NCI-H1092 (cell line): ENCODE data around the gene FHIT.

Experiments
- DNase-seq: peaks from one replicate; lab custom pipeline; 2025; lab: John Stamatoyannopoulos, UW

Gene FHIT

GRCh38 chr3:61169621-61170251, 81.5 kb downstream of the FHIT start:
- no peak for DNase-seq

- DNase-seq, result no peak
These were observed 83.0 kb downstream of the FHIT start for GRCh38 chr3:61168286-61168685.

- DNase-seq, result no peak
These were observed 88.3 kb downstream of the FHIT start for GRCh38 chr3:61162965-61163364.

GRCh38 chr3:61158667-61159066, 92.6 kb downstream of the FHIT start:
- no peak for DNase-seq

- no peak for DNase-seq
These were observed 93.0 kb downstream of the FHIT start for GRCh38 chr3:61158216-61158615.

GRCh38 chr3:61157414-61157813, 93.8 kb downstream of the FHIT start:
- no peak for DNase-seq

- no peak for DNase-seq
These were observed 95.5 kb downstream of the FHIT start for GRCh38 chr3:61155701-61156292.

- DNase-seq, result no peak
These were observed 96.6 kb downstream of the FHIT start for GRCh38 chr3:61154457-61155198.

- no peak for DNase-seq
These were observed 99.2 kb downstream of the FHIT start for GRCh38 chr3:61152071-61152470.

GRCh38 chr3:61149236-61149635, 102.0 kb downstream of the FHIT start:
- DNase-seq, result no peak

- DNase-seq, result no peak
These were observed 105.0 kb downstream of the FHIT start for GRCh38 chr3:61146010-61146890.

GRCh38 chr3:61141697-61142096, 109.6 kb downstream of the FHIT start:
- DNase-seq, result no peak

GRCh38 chr3:61141227-61141626, 110.0 kb downstream of the FHIT start:
- no peak for DNase-seq

GRCh38 chr3:61139686-61140085, 111.6 kb downstream of the FHIT start:
- DNase-seq, result no peak

GRCh38 chr3:61138401-61138800, 112.9 kb downstream of the FHIT start:
- DNase-seq, result no peak

GRCh38 chr3:61136191-61136590, 115.1 kb downstream of the FHIT start:
- no peak for DNase-seq

GRCh38 chr3:61134532-61134931, 116.7 kb downstream of the FHIT start:
- DNase-seq, result no peak

- no peak for DNase-seq
These were observed 119.2 kb downstream of the FHIT start for GRCh38 chr3:61132062-61132461.

- DNase-seq, result no peak
These were observed 132.4 kb downstream of the FHIT start for GRCh38 chr3:61118830-61119229.

GRCh38 chr3:61117045-61117898, 134.0 kb downstream of the FHIT start:
- DNase-seq, result peak; percentile 36

GRCh38 chr3:61114316-61114953, 136.8 kb downstream of the FHIT start:
- DNase-seq, result no peak
